GM18951 (cell line): ENCODE data around the gene C19orf81.

Experiments used
- POLR2A ChIP-seq: IDR thresholded peaks from 4 replicates; pipeline ENCODE4 v1.6.1; 2011; ENCODE audit warnings: mild to moderate bottlenecking; ENCODE audit not compliant: insufficient read length, insufficient read depth; ENCODE audit errors: extremely low read depth
- in situ Hi-C: fragments of 300-500 bp; cut with MboI; formaldehyde crosslinking; loops from one replicate; pipeline ENCODE4 v1.12.0; 2022; ENCODE audit warnings: low sequenced_read_pairs, mixed read lengths, inconsistent platforms; ENCODE audit not compliant: unreplicated experiment

C19orf81 gene

GRCh38 chr19:50624949-50625600 lies 24.2 kb upstream of the C19orf81 start:
- no peak for TF ChIP-seq POLR2A
- in situ Hi-C loops, result no loop called here

DNA sequence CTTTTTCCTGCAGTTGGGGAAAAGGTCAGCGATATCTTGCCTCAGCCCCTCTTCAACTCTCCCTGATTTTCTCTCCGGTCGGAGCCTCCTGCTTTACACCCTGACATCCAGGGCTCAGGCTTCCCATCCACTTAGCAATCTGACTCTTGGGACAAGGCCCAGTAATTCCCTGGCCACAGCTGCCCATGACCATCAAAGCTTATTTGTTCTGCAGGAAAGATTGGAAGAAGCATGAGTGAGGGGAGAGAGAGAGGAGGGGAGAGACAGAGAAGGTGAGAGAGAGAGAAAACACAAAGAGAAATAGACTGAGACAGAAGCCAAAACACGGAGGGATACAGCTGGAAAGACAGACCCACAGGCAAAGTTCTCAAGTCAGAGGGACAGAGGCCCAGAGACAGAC lies 23.2 kb upstream of the C19orf81 start:
- in situ Hi-C loops, result no loop called here
- no peak for TF ChIP-seq POLR2A

DNA sequence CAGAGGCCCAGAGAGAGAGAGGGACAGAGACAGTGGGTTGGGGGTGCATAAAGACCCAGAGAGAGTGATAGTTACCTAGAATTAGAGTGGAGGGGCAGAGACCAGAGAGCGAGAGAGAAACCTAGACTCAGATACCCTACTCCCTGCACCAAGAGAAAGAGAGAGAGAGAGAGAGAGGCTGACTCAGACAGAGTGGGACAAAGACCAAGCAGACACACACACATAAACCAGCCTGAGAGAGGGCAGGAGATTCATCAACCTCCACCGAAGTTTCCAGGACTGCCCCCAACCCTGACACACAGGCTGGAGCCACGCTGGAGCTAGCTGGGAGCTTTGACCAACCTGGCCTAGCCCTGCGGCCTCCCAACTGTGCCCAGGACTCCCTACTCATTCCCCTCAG lies 22.4 kb upstream of the C19orf81 start:
- TF ChIP-seq POLR2A, result no peak
- in situ Hi-C loops, result no loop called here

- no peak for TF ChIP-seq POLR2A
- in situ Hi-C loops, result no loop called here
Observed at GRCh38 chr19:50628146-50628545, 21.1 kb upstream of the C19orf81 start.

DNA sequence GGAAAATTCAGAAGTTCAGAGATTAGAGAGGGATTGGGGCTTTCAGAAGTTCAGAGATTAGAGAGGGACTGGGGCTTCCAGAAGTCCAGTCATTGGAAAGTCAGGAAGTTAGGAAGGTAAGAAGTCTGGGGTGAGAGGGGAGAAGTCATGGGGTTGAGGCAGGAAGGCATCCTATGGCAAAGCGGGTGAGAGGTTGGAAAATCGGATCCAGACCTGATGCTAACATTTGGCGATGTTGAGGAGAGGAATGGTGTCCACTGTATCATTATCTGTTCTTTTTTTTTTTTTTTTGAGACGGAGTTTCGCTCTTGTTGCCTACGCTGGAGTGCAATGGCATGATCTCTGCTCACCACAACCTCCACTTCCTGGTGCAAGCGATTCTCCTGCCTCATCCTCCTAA lies 20.7 kb upstream of the C19orf81 start:
- no peak for TF ChIP-seq POLR2A
- in situ Hi-C loops, result no loop called here

- in situ Hi-C loops, result no loop called here
- TF ChIP-seq POLR2A, result no peak
Observed at GRCh38 chr19:50629194-50629593, 20.1 kb upstream of the C19orf81 start.

DNA sequence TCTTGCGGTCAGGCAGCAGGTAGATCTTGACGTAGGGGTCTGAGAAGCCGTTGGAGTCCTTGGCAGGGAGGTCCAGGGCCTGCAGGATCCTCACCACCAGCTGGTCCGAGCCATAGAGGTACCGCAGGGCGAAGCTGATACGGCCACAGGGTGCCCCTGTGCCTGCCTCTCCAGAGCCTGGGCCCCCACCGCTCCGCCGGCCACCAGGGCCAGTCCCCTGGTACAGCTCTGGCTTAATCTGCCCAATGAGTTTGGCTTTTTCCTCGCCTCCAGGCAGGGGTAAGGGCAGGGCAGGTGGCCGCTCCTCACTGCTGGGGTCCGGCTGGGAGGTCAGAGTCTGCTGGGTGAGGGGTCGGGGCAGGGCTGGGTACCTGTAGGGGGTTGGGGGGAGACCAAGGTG lies 19.4 kb upstream of the C19orf81 start:
- TF ChIP-seq POLR2A, result no peak

GRCh38 chr19:50632151-50632835 lies 17.0 kb upstream of the C19orf81 start:
- in situ Hi-C loops, result no loop called here
- TF ChIP-seq POLR2A, result no peak

More for the DNA sequence above, 19.4 kb upstream of the C19orf81 start:
- in situ Hi-C loops, result no loop called here

DNA sequence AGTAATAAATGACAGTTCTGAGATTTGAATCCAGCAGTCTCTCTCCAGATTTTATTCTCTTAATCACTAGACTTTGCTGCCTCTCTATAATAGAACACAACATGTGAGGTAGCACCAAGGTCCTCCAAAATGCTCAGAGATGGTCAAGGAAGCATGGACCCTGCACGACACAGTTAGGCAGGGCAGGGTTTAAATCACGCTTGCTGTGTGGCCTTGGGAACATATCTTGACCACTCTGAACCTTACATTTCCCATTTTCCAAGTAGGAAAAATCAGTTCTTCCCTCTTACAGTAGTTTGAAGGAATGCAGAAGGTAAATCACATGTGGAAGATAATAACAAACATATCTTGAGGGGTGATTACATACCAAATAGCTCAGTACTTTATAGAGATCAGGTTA lies 15.9 kb upstream of the C19orf81 start:
- in situ Hi-C loops, result no loop called here
- no peak for TF ChIP-seq POLR2A

- in situ Hi-C loops, result no loop called here
- TF ChIP-seq POLR2A, result no peak
Observed at GRCh38 chr19:50633973-50634372, 15.3 kb upstream of the C19orf81 start.

DNA sequence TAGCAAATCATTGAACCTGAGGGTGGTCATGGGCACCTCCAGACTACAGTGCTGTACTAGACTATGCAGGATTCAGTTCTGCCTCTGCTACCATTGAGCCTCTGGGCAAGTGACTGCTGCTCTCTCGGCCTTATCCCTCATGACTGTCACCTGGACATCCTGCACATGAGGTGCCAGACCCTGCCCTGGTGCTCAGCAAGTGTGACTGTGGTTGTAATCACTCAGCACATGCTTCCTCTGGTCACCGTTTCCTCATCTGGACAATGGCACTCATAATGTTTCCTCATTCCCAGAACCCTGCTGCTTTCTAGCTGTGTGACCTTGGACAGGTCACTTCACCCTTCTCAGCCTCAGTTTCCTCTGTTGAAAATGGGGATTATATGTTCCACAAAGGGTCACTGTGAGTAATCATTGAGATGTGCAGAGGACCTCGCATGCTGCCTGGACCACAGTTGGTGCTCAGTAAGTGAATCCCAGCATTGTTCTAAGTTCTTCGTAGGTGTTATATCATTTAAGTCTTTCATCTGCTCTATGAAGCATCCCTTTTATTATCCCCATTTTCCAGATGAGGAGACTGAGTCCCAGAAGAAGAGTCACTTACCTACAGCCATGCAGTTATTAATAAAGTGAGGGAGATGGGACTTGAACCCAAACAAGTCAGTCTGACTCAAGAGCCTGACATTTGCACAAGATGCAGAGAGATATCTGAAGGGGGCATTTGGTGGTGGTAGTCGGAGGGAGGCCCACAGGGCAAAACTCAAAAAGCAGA lies 12.7 kb upstream of the C19orf81 start:
- in situ Hi-C loops, result no loop called here
- TF ChIP-seq POLR2A, result no peak

DNA sequence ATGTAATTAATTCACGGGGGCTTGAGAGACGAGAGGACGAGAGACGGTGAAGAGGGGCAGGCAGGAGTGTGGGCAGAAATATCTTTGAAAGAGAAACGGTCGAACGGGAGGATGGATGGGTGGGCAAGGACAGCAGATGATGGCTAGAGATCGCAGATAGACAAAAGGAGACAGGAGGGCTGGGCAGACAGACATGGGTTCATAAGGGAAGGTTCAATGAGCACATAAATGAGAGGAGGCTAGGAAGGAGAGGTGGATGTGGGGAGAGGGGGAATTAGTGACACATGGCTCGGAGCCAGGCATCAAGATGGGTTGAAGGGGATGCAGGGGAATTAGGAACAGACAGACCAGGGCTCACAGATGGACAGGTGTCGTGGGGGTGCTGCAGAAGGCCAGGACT lies 10.6 kb upstream of the C19orf81 start:
- no peak for TF ChIP-seq POLR2A
- in situ Hi-C loops, result no loop called here

GRCh38 chr19:50639121-50640112 lies 9.8 kb upstream of the C19orf81 start, which contains the start of gene SYT3:
TSS of gene SYT3 (minus strand) at chr19:50639881. CDS start at chr19:50637411, 2,470 bp downstream.
- TF ChIP-seq POLR2A, result no peak
- in situ Hi-C loops, result no loop called here

- in situ Hi-C loops, result no loop called here
- TF ChIP-seq POLR2A, result no peak
Observed at GRCh38 chr19:50640368-50640767, 8.9 kb upstream of the C19orf81 start.
